Choroid plexus epithelial cell (primary cell): ENCODE data around the gene MARF1.
"Not testable (repeated sequence)": the region's sequence is repeated elsewhere in the genome, so short reads cannot be mapped to it uniquely, and the experiment has no call there.

Experiments
- DNase-seq: peaks from one replicate; pipeline ENCODE4 v3.0.0-alpha.2; 2010; ENCODE audit warnings: low read depth
- H3K4me3 ChIP-seq: 2 replicates; pipeline ENCODE4 v1.5.1; 2011; ENCODE audit warnings: low read depth, mild to moderate bottlenecking, control low read depth, low read length, moderate library complexity
- TF ChIP-seq, protein P1 (sequence below): conservative IDR thresholded peaks from 2 replicates; pipeline ENCODE4 v1.5.1; 2011; ENCODE audit warnings: low read depth, mild to moderate bottlenecking, control low read depth, inconsistent platforms, low read length, moderate library complexity

The MARF1 gene

DNA sequence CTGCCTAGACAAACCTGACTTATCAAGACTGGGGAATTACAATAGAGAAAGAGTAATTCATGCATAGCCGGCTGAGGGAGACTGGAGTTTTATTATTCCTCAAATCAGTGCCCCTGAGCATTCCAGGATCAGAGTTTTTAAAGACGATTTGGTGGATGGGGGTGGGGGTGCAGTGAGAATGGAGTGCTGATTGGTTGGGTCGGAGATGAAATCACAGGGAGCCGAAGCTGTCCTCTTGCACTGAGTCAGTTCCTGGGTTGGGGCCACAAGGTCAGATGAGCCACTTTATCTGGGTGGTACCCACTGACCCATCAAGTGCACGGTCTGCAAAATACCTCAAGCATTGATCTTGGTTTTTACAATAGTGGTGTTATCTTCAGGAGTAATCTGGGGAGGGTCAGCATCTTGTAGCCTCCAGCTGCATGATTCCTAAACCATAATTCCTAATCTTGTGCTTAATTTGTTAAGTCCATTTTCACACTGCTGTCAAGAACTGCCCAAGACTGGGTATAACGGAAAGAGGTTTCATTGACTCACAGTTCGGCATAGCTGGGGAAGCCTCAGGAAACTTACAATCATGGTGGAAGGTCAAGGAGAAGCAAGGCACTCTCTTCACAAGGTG, 69.6 kb downstream of the MARF1 start:
- no peak for DNase-seq
- no peak overlapping the region for H3K4me3 ChIP-seq
- TF ChIP-seq, protein P1, sequence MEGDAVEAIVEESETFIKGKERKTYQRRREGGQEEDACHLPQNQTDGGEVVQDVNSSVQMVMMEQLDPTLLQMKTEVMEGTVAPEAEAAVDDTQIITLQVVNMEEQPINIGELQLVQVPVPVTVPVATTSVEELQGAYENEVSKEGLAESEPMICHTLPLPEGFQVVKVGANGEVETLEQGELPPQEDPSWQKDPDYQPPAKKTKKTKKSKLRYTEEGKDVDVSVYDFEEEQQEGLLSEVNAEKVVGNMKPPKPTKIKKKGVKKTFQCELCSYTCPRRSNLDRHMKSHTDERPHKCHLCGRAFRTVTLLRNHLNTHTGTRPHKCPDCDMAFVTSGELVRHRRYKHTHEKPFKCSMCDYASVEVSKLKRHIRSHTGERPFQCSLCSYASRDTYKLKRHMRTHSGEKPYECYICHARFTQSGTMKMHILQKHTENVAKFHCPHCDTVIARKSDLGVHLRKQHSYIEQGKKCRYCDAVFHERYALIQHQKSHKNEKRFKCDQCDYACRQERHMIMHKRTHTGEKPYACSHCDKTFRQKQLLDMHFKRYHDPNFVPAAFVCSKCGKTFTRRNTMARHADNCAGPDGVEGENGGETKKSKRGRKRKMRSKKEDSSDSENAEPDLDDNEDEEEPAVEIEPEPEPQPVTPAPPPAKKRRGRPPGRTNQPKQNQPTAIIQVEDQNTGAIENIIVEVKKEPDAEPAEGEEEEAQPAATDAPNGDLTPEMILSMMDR = no peak

DNA sequence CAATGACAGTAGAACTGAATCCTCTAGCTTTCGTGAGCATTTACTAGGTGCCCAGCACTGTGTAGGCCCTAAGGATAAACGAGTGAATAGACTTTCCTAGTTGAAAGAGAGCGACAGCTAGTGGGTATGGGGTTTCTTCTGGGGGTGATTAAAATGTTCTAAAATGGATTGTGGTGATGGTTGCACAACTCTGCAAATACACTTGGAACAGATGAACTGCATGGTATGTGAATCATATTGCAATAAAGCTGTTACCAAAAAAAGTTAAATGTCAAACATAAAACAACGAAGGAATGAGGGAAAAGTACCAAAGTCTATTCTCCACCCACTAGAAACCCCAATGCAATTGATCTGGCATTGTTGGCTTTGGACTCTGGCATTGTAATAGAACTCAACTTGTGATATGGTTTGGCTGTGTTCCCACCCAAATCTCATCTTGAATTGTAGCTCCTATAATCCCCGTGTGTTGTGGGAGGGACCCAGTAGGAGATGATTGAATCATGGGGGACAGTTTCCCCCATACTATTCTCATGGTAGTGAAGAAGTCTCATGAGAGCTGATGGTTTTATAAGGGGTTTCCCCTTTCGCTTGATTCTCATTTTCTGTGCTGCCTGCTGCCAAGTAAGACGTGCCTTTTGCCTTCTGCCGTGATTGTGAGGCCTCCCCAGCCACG, 70.5 kb downstream of the MARF1 start:
- TF ChIP-seq, protein P1 = peak; percentile 7
- peak; percentile 84 for DNase-seq
- no peak overlapping the region for H3K4me3 ChIP-seq

DNA sequence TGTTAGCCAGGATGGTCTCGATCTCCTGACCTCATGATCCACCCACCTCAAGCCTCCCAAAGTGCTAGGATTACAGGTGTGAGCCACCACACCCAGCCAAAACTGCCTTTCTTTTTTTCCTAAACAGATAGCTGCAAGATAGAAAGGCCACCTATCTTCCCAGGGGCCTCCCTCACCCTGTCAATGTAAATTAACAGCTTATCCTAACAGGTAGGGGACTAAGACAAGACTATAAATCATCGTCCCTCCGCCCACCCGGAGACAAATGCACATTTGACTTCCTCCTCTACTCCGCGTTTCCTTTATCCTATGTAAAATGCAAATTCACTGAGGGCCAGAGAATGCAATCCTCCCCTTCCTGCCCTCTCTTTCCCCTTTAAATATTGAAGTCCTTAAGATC, 71.4 kb downstream of the MARF1 start:
- TF ChIP-seq, protein P1 = no peak
- DNase-seq = no peak
- no peak overlapping the region for H3K4me3 ChIP-seq

DNA sequence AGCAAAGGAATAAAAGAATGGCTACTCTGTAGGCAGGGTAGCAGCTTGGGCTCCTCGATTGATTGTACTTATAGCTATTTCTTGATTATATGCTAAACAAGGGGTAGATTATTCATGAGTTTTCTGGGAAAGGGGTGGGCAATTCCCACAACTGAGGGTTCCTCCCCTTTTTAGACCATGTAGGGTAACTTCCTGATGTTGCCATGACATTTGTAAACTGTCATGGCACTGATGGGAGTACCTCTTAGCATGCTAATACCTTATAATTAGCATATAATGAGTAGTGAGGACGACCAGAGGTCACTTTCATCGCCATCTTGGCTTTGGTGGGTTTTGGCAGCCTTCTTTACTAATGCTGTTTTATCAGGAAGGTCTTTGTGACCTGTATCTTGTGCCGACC, 72.3 kb downstream of the MARF1 start:
- H3K4me3 ChIP-seq, DNase-seq: not testable (repeated sequence)

DNA sequence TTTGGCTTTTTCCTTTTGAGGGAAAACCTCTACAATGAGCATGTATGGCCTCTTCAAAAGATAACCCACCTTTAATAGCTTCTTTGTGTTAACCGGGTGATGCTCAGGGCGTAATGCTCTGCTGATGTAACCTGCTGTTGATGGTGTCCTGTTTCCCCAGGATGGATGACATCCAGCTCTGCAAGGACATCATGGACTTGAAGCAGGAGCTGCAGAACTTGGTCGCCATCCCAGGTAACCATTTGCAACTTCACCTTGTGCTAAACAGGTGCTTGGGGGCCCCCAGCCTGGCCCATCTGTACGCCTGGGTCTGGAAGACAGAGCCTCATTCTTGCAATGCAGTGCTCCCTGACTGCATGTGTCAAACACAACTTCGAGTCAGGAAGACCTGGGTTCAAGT, 75.1 kb downstream of the MARF1 start:
- TF ChIP-seq, protein P1 = no peak
- no peak for DNase-seq

DNA sequence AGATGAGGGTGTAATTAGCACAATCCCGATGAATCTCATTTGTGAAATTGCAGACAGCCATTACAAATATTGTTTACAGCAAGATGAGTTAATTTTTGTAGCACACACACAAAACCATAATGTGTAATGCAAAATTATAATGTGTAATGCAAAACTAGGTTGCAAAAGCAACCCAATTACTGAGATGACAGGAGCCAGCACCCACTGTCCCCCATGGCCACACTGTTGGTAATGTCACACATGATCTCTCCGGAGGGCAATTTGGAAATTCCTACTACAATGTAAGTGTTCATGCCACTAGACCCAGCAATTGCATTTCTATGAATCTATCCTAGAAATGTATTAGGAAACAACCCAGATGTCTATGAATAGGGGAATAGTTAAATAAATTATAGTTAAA, 76.9 kb downstream of the MARF1 start:
- no peak overlapping the region for H3K4me3 ChIP-seq
- no peak for DNase-seq
- TF ChIP-seq, protein P1 = no peak

More for the DNA sequence above, 75.1 kb downstream of the MARF1 start:
- no peak overlapping the region for H3K4me3 ChIP-seq

DNA sequence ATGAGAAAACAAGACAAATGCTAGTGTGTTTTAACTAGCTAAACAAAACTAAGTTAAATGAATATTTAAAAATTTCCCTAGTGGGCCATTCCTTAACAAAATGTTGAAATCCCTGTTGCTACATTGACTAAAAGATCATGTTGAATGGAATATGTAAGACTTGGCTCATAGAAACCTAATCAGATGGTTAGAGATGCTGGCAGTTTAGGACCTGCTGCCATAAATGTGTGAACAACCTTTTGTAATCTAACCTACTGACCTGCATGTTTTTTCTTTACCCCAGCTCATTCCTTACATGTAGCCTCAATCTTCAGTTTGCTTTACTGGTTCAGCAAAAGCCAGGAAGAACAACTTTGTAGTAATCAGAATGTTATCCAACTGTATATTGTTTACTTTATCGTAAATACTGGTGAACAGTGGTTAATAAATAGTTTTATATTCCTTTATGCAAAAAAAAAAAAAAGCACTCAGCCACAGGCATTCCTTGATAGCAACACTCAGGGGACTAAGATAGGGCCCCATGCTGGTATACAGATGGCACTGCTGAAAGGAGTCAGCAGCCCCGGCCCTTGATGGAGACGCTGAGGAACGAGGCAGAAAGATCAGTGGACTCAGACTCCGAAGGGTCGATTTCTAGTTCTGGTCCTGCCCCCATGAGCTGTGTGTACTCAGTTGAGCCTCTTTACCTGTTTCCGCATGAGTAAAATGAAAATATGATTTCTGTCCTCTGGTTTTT, 78.2 kb downstream of the MARF1 start:
- TF ChIP-seq, protein P1 = no peak
- DNase-seq = peak; percentile 66
- no peak overlapping the region for H3K4me3 ChIP-seq
